Lower lobe of right lung (tissue), 2 donors: ENCODE measurements around the gene PDE11A. TPM values are rescaled to one million over a fixed set of nuclear protein-coding genes. Genes with fewer than 3 reads are reported as not detected.

Experiments used
- ATAC-seq, 2 donors: fragments of 200-7000 bp; cut with Tn5 transposase; one replicate each; pipeline ENCODE4 v1.9.1; 2020 to 2022; ENCODE audit warnings: mild to moderate bottlenecking in 2 of 2, moderate library complexity in 2 of 2
- DNase-seq: peaks from one replicate; pipeline ENCODE4 v3.0.0-alpha.2; 2020
- H3K27ac ChIP-seq: fragments of 200-600 bp; one replicate; pipeline ENCODE4 v1.8.0; 2022
- H3K27me3 ChIP-seq: fragments of 200-600 bp; one replicate; pipeline ENCODE4 v1.8.0; 2022; ENCODE audit warnings: low read depth
- H3K36me3 ChIP-seq: fragments of 200-600 bp; one replicate; pipeline ENCODE4 v1.8.0; 2022; ENCODE audit warnings: mild to moderate bottlenecking
- H3K4me1 ChIP-seq: fragments of 200-600 bp; one replicate; pipeline ENCODE4 v1.8.0; 2022
- H3K4me3 ChIP-seq: fragments of 200-600 bp; one replicate; pipeline ENCODE4 v1.8.0; 2022; ENCODE audit warnings: mild to moderate bottlenecking
- H3K9me3 ChIP-seq: fragments of 200-600 bp; one replicate; pipeline ENCODE4 v1.8.0; 2022
- intact Hi-C: fragments of 100-400 bp; cut with DNase I; formaldehyde crosslinking; loops from one replicate; pipeline ENCODE4 v1.11.0; 2022
- total RNA-seq: library from RNA; stranded (reverse); fragmentation: NEBNext Ultra II Directional; extraction: Animal tissue kit (Norgen Biotek cat#: 25700); gene quantifications from one replicate; pipeline ENCODE4 v1.2.1, GENCODE V29; 2021
- TF ChIP-seq, protein P1 (sequence below): fragments of 200-600 bp; IDR thresholded peaks from one replicate; pipeline ENCODE4 v1.8.0; 2022; ENCODE audit warnings: antibody characterized with exemption, mild to moderate bottlenecking
- donor health status: DM: no; HTN: yes; CAD: no; lungs with severe emphysema.

Gene PDE11A
- total RNA-seq, 1 donor from 2014 or later, result 0.27 TPM

- intact Hi-C loops, result no loop called here
- TF ChIP-seq, protein P1, sequence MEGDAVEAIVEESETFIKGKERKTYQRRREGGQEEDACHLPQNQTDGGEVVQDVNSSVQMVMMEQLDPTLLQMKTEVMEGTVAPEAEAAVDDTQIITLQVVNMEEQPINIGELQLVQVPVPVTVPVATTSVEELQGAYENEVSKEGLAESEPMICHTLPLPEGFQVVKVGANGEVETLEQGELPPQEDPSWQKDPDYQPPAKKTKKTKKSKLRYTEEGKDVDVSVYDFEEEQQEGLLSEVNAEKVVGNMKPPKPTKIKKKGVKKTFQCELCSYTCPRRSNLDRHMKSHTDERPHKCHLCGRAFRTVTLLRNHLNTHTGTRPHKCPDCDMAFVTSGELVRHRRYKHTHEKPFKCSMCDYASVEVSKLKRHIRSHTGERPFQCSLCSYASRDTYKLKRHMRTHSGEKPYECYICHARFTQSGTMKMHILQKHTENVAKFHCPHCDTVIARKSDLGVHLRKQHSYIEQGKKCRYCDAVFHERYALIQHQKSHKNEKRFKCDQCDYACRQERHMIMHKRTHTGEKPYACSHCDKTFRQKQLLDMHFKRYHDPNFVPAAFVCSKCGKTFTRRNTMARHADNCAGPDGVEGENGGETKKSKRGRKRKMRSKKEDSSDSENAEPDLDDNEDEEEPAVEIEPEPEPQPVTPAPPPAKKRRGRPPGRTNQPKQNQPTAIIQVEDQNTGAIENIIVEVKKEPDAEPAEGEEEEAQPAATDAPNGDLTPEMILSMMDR, result no peak
- Histone ChIP-seq H3K4me1 (no peaks in the 10 kb centered on the region), H3K4me3 (no peak overlapping the region), H3K9me3 (no peaks in the 10 kb centered on the region), H3K27me3 (no peaks in the 10 kb centered on the region), H3K36me3 (no peaks in the 10 kb centered on the region), H3K27ac (no peak overlapping the region)
- no peak for DNase-seq
- no peak for ATAC-seq
Measured at GRCh38 chr2:177730792-177731191, 341.8 kb downstream of the PDE11A start.

DNA sequence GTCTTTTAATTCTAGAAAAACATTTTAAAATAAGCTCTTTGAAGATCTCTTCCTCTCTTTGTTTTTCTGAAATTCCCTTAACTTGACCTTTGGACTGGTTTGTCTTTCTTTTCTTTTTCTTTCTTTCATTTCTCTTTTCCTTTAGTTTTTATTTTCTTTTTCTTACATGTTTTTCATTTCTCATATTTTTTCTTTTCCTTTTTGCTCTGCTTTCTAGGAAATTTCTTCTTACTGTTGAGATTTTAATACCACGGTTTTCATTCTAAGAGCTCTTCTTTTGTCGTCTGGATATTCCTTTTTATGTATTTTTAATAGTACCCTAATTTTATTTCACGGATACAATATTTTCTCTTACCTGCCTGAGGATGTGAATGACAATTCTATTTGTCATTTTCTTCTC, 342.2 kb downstream of the PDE11A start:
- DNase-seq, result no peak
- TF ChIP-seq, protein P1, result no peak
- intact Hi-C loops, result no loop called here
- Histone ChIP-seq H3K4me1 (no peaks in the 10 kb centered on the region), H3K27ac (no peak overlapping the region), H3K36me3 (no peaks in the 10 kb centered on the region), H3K9me3 (no peaks in the 10 kb centered on the region), H3K27me3 (no peaks in the 10 kb centered on the region), H3K4me3 (no peak overlapping the region)
- no peak for ATAC-seq

DNA sequence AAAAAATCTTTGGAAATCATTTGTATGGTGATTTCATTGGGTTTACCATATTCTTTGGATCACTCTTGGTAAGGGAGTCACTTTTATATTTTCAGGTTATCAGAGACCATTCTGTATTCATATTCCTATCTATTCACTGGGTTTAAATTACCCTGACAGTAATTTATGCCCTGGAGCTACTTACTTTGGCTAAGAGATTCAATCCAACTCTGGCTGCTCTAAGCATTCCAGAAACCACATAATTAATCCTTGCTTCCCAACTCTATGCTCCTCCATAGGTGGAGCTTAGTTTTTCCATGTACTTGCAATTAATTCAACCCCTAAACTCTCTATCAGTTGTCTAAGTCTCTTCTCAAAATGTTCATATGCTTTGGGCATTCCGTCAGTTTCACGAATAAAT, 343.7 kb downstream of the PDE11A start:
- Histone ChIP-seq H3K9me3 (no peaks in the 10 kb centered on the region), H3K27me3 (no peaks in the 10 kb centered on the region), H3K4me1 (no peaks in the 10 kb centered on the region), H3K36me3 (no peaks in the 10 kb centered on the region), H3K27ac (no peak overlapping the region), H3K4me3 (no peak overlapping the region)
- DNase-seq (no peak), ATAC-seq (no peak)
- TF ChIP-seq, protein P1, result no peak
- intact Hi-C loops, result no loop called here

DNA sequence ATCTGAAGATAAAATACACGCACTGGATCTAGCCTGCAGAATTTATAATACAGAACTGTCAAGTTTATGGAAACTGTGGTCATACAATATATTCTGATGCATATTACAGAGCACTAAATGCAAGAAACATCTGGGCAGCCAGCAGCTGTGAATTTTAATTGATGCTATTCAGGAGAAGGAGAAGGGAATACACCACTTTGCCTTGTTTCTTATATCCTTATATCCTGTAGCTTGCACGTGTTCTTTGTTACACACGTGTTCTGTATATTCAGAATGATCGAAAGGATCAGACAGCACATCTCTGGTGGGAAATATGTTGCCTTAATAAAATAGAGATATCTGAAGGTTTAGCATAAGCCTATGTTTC, 344.2 kb downstream of the PDE11A start:
- H3K4me3 ChIP-seq, result no peak overlapping the region
- no peak overlapping the region for H3K27ac ChIP-seq
- TF ChIP-seq, protein P1, result no peak
- ATAC-seq, result no peak
- intact Hi-C loops, result no loop called here
- no peaks in the 10 kb centered on the region for H3K4me1 ChIP-seq
- no peak for DNase-seq
- H3K36me3 ChIP-seq, result no peaks in the 10 kb centered on the region
- no peaks in the 10 kb centered on the region for H3K9me3 ChIP-seq
- H3K27me3 ChIP-seq, result no peaks in the 10 kb centered on the region

GRCh38 chr2:177727577-177728398, 344.8 kb downstream of the PDE11A start:
- Histone ChIP-seq H3K27ac (no peak overlapping the region), H3K4me3 (no peak overlapping the region), H3K4me1 (no peaks in the 10 kb centered on the region), H3K27me3 (no peaks in the 10 kb centered on the region), H3K9me3 (no peaks in the 10 kb centered on the region), H3K36me3 (no peaks in the 10 kb centered on the region)
- intact Hi-C loops, result no loop called here
- ATAC-seq (no peak), DNase-seq (no peak)
- TF ChIP-seq, protein P1, result no peak
